Stimulated activated CD8-positive, alpha-beta memory T cell treated with anti-CD3 and anti-CD28 coated beads, Interleukin-4, amount 100 ng/mL, for 24 hours (primary cell): ENCODE data around the gene PTPRC.

Experiments used
- DNase-seq: peaks from one replicate; pipeline ENCODE4 v3.0.0-alpha.2; 2020; ENCODE audit warnings: low read depth

Gene PTPRC

DNA sequence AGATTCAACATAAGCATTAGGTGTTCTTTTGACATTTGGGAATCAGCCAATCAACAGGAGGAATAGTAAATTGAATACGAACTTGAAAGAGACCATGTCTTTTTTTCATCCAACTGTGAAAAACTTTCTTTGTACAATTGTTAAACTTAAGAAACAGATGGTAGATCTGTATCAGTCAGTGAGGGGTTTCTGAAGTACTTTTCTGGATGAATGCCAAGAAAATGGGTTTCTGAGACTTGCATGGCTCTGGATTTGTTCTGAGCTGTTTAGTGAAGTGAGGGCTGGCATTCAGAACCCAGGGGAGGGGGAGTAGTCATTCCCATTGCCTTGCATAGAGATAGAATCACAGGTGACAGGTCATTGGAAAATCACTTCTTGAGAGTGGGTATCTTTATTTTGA is 37.4 kb downstream of the PTPRC start:
- DNase-seq = no peak

DNA sequence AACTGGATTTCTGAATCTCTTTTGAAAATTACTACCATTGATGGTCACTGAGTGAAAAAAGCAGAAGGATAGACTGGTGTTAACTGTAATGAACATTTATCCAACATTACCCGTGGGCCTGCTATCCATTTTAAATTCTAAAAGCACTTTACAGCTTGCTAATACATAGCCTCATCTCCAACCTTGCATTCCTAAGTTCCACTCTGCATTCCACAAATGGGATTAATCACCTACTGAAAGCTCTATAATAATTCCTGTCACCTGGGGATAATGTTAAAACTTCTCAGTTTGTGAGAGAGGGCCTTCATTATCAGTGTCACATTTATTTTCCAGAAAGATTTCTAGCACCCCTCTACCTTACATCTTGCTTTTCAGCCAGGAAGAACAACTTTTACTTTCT is 38.2 kb downstream of the PTPRC start:
- no peak for DNase-seq

DNA sequence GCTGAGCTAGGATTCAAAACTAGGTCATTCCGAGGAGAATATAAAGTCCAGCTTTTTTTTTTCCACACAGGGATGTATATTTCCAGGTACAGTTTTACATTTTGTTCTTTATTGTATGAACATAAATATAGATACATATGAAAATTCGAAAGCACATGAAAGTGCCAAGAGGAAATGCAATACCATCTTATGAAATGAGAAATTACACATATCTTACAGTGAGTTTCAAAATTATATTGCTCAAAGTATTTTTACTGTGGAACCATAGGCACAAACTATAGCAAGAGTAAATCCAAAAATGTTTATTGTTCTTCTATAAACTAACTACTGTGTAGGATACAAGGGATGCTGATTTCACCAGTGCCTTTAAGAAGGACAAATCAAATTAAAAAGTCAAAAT is 39.0 kb downstream of the PTPRC start:
- DNase-seq = no peak

DNA sequence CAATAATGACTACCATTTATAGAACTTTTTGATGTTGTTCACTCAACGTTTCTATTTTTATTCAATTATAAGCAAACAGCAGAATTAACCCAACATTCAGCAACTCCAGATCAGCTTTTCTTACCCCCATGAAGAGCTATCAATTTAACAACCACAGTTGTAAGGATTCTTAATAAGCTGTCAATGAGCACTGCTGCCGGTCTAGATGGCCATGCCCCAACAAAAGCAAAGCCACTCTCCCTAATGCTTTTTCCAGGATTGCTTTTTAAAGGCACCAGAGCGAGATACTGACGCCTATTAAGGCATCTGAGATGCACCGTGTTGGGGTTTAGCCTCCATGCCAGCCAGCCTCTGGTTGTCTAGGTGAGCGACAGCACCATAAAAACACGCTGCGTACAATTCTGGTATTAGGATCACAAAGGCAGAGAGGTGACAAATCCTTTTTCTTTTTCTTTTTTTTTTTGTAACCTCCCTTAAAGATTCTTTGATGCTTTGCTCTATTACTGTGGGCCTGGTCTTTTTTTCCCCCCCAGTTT is 39.5 kb downstream of the PTPRC start:
- no peak for DNase-seq

DNA sequence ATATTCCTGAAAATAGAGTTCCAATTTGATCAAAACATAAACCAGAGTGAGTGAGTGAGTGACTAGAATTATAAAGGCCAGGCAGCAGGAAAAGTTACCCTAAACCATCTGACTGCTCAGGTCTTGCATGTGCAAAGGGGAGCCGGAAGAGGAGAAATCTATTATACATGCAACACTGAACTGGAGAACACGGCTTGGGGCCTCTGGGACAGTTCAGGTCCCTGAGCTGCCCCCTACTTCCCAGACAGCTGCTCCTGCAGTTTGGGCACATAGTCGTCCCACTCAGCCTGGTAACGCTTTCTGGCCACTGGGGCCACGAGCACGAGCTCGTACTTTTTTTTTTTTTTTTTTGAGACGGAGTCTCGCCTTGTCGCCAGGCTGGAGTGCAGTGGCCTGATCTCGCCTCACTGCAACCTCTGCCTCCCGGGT is 40.1 kb downstream of the PTPRC start:
- DNase-seq = no peak

DNA sequence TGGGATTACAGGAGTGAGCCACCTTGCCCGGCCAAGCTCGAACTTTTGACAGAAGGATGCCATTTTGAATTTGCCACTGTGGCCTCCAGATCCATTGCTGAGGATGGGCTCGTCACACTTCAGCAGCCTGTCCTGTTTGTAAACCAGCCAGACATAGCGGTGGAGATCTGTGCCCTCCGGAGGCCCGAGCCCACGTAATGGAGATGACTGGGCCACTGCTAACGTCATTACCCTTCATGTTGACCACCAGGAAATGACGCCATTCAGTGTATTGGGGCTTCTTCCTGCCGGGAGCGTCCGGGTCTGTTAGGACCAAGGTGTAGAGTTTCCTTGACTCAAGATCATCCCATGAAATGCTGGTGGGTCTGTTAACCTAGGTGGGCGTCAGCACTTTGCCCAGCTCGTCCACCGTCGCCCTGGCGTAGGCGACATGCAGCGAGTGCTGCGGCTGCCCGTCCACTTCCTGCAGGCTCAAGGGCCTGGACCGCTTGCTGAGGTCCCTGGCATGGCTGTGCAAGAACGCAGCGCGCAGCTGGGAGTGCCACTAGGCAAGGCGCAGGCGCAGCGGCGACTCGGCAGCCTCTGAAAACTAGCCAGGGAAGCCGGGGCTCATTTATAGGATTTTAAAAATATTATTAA is 40.8 kb downstream of the PTPRC start:
- no peak for DNase-seq

DNA sequence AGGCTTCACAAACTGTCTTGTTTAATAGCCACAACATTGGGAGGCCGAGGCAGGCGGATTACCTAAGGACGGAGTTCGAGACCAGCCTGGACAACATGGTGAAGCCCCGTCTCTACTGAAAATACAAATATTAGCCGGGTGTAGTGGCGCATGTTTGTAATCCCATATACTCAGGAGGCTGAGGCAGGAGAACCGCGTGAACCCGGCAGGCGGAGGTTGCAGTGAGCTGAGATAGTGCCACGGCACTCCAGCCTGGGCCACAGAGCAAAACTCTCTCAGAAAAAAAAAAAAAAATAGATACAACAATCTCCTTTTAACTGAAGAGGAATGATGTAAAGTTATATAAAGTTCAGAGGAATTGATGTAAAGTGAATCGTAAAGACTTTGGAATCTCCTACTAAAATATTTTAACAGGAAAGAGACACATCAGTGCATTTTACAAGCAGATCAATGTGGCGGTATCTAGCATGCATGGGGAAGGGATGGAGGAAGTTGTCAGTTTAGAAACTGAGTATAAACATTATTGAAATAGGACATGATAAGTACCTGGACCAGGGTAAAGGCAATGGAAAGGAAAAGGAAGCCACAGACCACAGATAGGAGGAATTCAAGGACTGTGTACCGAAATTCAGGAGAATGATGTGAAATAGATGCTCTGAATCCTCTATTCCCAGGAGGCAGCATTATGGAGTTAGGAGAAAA is 41.5 kb downstream of the PTPRC start:
- no peak for DNase-seq

DNA sequence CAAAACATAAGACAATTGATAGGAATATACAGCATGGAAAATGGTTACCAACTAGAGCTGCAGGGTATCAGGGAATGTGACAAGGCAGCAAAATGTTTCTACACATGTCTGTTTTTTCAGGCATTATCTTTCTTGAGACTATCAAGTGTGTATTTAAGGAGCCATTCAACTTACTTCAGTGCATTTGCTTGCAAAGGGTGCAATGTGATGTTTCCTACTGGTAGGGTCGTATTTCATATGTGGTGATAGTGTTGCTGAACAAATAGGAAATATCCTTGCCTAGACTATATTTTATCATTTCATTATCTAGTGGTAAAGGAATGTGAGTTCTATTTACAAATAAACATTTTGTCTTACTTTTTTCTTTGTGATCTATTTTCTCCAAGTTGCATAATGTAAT is 42.4 kb downstream of the PTPRC start:
- no peak for DNase-seq

DNA sequence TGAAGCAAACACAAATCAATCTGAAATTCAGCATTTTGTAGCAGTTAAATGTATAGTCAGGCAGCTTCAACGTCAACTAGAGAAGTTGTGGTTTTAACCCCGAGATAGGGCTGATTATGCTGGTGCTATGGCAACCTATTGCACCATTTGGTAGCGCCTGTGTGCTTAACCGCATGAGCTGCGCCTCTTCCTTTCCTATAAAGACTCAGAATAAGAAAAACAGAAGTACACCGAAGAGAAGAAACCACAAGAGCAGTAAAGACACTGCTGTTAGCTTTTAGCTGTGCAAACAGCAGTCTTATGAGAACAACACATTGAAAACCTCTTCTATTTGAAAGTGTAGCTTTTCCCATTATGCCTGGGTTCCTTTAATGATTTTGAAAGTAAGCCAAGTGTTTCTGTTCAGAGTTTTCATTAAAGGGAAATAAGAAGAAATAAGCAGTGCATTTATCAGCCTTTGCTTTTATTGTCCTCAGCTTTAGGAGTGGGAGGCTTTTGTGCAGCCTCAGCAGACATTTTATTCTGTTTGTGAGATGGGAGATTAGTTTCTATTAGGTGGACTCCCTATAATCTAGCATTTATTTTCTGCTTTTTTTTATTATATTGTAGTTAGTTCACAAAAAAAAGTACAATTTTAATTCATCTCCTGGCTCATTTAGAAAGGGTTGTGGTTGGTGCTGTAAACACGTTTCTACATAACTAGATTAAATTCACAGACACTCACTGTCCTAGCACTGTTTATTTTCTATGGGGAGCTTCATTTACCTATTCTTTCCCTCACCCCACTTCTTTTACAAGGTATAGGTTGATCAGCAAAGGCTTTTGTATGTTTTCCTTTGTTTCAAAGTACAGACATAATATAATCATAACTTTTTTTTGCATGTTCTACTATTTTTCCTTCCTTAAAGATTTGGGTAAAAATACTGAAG is 43.3 kb downstream of the PTPRC start:
- DNase-seq = peak; percentile 57

DNA sequence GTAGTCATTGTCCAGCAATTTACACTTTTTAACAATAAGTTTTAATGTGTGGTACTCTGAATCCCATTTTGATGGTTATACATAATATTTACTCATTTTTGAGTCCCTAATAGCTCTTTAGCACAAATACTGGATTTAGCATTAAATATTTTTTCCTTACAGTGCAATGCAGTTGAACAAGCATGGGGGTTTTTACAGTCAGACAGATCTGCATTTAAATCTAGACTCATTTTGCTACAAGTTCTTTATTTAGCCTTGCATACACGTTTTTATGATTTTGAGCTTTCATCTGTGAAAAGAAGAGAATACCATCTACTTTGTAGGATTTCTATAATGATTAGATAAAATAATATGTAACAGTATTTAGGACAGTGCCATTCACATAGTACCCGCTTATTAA is 44.0 kb downstream of the PTPRC start:
- DNase-seq = no peak

DNA sequence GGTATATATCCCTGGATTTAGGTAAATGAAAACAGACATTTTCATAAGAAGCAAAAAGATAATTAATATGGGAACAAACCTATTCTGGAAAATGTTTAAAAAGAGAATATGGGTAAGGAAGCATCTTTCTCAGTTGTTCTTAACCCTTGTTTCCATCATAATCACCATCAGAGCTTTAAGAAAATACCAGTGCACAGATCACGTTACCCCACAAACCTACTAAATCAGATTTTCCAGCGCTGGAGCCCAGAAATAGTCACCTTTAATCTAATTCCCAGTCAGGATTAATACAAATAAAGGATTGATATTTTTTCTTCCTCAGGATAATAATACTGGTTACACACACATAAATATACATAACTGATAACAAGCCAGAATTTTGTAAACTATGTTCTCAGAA is 44.6 kb downstream of the PTPRC start:
- no peak for DNase-seq

DNA sequence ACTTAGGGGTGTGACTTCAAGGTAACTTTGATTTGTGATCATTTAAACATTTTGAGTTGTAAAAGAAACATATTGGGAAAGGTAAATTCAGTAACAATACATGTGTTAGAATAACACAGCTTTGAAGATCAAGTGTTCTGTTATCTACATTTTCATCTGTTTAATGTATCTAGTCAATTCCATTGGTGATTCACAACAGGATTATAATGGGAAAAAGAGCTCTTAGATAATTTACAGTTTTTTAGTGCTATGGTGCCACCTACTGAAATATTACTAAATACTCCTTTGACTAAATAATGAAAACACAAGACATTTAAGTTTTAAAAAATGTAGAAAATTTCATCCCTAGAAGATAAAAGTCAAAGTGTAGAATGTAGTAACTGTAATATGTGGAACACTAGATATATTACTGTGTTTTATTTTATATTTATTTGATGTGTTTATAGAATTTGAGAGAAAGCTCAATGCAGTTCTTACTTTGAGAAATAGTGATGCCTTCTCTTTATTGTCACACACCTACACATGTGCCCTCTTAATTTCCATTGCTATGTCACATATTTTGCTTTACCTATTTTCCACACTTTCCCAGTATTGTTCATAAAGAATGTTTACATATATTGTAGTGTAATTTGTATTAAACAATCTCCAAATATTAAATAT is 47.4 kb downstream of the PTPRC start:
- no peak for DNase-seq

DNA sequence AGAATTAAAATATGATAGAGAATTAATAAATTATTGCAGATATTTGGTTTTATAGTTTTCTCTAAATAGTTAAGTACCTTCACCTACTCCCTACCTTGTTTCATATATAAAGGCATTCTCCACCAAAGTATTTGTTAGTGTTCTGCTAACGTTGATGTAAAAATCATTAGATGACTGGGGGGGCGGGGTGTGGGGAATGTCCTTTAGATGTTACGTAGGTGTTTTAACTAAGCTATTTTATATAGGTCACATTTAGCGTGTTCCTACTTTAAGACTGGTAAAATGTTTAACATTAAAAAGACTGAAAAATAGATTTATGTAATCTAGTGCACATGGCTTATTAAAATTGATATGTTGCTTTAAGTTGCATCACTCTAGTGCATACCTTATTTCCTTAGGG is 48.6 kb downstream of the PTPRC start:
- DNase-seq = no peak

DNA sequence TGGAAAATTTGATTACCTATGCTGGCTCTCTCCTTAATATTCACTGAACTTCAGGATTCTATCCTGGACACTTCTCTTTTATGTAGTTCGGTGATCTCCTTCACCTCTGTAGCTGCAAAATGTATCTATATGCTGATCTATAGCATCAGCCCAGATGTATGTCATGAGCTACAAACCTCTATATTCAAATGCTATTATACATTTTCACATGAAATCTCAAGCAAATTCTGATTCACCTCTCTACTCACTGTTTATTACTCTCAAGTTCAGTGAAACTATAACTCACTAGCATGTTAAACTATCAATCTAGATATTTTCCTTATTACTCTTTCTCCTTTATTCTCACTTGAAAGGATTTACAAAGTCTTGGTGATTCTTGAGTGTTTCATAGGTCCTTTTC is 52.2 kb downstream of the PTPRC start:
- DNase-seq = no peak

DNA sequence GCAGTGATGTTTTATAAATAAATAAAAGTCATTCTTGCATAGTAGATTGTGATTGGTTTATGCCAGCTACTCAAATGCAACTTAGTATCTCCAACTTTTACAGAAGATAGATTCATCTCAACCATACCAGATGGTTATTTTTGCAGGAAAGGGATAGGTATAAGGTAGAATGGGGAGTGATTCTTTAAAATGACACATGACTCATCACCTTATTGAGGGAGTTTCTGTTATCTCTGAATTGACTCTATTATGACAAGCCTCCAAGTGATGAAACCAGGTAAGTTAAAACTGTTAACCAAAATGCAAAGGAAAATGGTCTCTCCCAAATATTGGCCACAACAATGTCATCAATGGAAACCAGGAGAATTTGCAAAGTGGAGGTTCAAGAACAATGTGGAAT is 54.5 kb downstream of the PTPRC start:
- no peak for DNase-seq

DNA sequence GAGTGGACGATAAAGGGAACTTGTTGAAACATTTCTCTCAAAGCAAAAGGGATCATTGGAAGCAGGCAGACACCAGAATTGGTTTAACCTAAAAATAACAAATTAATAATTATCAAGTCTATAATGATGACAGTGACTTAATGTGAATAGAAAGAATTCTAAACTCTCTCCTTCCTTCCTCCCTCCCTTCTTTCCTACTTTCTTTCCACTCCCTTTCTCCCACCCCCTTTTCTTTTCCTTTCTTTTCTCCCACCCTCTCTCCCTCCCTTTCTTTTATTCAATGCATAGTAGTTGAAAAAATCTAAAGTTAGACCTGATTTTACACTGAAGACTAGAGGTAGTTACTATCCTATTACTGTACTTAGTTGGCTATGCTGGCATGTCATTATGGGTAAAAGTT is 55.7 kb downstream of the PTPRC start:
- no peak for DNase-seq

DNA sequence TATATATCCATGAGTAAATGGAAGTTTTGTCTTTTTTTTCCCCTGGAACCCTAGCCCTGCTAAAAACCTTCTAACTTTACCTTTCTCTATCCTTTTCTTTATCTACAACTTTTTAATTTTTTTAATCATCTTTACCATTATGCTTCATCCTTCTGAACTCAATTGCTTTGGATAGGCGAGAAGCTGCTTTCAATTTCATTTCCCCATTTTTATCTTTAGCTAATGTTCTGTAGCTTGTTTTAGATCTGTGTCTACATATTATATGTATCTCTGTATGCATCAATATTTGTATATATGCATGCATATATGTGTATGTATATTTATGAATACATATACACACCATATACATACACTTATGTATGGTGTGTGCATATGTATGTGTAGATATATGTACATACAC is 57.4 kb downstream of the PTPRC start:
- no peak for DNase-seq

DNA sequence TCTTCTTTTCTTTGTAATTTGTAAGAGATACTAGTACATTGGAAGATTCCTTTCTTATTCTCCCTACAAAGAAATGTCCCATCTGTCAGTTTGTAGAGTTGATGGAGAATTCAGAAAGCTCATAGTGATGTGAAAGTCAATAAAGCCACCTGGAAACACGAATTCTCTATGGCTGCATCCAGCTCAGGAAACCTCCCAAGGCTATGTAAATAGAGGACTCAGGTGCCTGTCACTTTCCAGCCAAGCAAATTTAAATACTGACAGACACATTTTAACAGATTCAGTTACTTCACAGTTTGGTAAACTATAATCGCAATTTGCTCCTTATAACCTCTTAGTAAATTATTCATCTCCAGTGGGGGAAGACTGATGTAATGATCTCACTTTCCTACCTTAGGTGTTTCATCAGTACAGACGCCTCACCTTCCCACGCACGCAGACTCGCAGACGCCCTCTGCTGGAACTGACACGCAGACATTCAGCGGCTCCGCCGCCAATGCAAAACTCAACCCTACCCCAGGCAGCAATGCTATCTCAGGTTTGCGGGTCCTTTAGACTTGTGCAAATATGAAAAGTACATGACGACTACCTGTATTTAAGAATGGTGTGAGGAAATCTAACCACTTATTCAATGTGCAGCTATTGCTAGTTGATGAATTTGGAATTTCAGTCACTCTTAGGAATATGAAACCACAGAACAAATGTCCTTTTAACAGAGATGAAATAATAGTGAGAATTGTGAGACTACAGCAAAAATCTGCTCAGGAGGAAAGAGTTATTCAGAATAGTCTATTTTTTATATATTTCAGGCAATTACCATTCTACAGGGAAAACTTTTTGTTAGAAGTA is 60.6 kb downstream of the PTPRC start:
- DNase-seq = peak; percentile 63

DNA sequence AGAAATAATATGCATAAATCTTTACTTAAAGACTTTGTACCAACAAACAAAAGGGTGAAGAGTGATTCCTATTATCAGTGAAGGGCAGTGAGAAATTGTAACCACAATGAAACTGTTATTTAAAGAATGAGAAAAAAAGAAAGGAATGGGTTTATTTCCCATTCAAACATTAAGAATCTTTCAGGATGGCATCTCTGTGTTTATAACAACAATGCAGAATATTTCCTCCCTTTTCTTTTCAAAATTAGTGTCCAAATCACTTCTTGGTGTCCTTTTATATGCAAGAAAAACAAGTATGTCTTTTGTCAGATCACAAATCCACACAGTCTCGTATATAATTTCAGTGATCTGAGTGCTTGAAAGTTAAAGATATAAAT is 61.2 kb downstream of the PTPRC start:
- DNase-seq = no peak

DNA sequence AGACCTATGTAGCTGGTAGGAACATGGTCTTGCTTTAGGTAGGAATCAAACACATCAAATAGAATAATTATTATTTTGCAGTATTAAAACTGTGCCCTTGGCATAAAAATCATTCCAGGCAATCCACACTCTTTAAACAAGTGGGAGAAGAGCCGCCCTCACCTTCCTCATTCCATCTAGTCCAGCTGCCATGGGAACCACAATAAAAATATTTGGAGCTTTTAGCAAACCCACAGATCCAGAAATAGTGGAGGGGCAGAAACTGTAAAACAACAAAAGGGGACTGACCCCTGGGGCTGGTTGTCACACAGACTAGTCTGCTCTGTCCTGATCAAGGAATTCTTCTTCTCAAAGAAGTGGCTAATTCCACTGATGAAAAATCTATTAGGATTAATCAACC is 61.6 kb downstream of the PTPRC start:
- DNase-seq = no peak

DNA sequence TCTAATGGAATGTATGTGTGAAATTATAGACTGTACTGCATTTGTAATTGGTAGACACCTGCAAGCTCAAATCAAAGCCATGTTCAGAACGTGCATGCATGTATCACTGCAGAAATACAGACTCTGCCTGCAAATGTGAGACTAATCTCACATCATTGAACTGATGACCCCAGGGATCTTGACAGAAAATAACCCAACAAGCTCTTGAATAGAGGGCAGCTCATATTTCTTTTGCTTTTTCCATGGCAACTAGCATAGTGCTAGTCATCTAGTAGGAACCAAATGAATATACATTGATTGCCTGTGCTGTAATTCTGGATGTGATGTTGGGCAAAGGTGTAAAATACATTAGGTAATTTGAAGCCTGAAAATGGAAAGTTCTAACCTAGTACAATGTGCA is 62.4 kb downstream of the PTPRC start:
- no peak for DNase-seq
